MM.1S (cell line): Measurements from ENCODE around the gene ETNK1.

Source experiments
- DNase-seq: peaks from one replicate; pipeline ENCODE4 v3.0.0-alpha.2; 2015
- H2AFZ ChIP-seq: fragments of 300-600 bp; sonication (generic); 2 replicates; pipeline ENCODE4 v1.6.0; 2016; ENCODE audit warnings: antibody characterized with exemption, low read length
- H3F3A ChIP-seq: fragments of 300-600 bp; sonication (generic); 2 replicates; pipeline ENCODE4 v1.6.1; 2016; ENCODE audit warnings: mild to moderate bottlenecking, antibody characterized with exemption, low read length, moderate library complexity, mixed read lengths; ENCODE audit not compliant: insufficient read depth
- H3K27ac ChIP-seq: fragments of 300-600 bp; sonication (generic); 2 replicates; pipeline ENCODE4 v1.5.1; 2016; ENCODE audit warnings: mild to moderate bottlenecking, low read length
- H3K27me3 ChIP-seq: fragments of 300-600 bp; sonication (generic); replicated peaks from 2 replicates; pipeline ENCODE4 v1.6.0; 2016; ENCODE audit warnings: low read length; ENCODE audit not compliant: insufficient read depth
- H3K36me3 ChIP-seq: fragments of 300-600 bp; sonication (generic); replicated peaks from 2 replicates; pipeline ENCODE4 v1.6.1; 2016; ENCODE audit warnings: mild to moderate bottlenecking, low read length, mixed read lengths; ENCODE audit not compliant: insufficient read depth
- H3K4me1 ChIP-seq: fragments of 300-600 bp; sonication (generic); 2 replicates; pipeline ENCODE4 v1.6.1; 2016; ENCODE audit warnings: low read length, mixed read lengths
- H3K4me2 ChIP-seq: fragments of 300-600 bp; sonication (generic); 2 replicates; pipeline ENCODE4 v1.6.0; 2016; ENCODE audit warnings: low read depth, low read length
- H3K4me3 ChIP-seq: fragments of 300-600 bp; sonication (generic); 2 replicates; pipeline ENCODE4 v1.5.1; 2016; ENCODE audit warnings: low read length, mixed read lengths
- H3K79me2 ChIP-seq: fragments of 300-600 bp; sonication (generic); 2 replicates; pipeline ENCODE4 v1.6.1; 2016; ENCODE audit warnings: mixed run types, low read length, mixed read lengths
- H3K9ac ChIP-seq: fragments of 300-600 bp; sonication (generic); 2 replicates; pipeline ENCODE4 v1.6.1; 2016; ENCODE audit warnings: low read length, mixed read lengths
- H3K9me2 ChIP-seq: fragments of 300-600 bp; sonication (generic); replicated peaks from 2 replicates; pipeline ENCODE4 v1.6.1; 2016; ENCODE audit warnings: mild to moderate bottlenecking, low read length, mixed read lengths; ENCODE audit not compliant: insufficient read depth
- H3K9me3 ChIP-seq: fragments of 300-600 bp; sonication (generic); replicated peaks from 2 replicates; pipeline ENCODE4 v1.6.1; 2016; ENCODE audit warnings: mild to moderate bottlenecking, low read length, mixed read lengths; ENCODE audit not compliant: insufficient read depth
- H4K20me1 ChIP-seq: fragments of 300-600 bp; sonication (generic); 2 replicates; pipeline ENCODE4 v1.6.1; 2016; ENCODE audit warnings: mild to moderate bottlenecking, low read length, moderate library complexity, mixed read lengths; ENCODE audit not compliant: insufficient read depth
- CTCF ChIP-seq: fragments of 300-600 bp; sonication (generic); IDR thresholded peaks from 2 replicates; pipeline ENCODE4 v1.5.1; 2016; ENCODE audit warnings: antibody characterized with exemption, low read length, mixed read lengths
- EZH2 ChIP-seq: fragments of 300-600 bp; sonication (generic); optimal IDR thresholded peaks from 2 replicates; pipeline ENCODE3; 2017; ENCODE audit warnings: low read depth, mild to moderate bottlenecking, antibody characterized with exemption, low read length, mixed read lengths
- EZH2phosphoT487 ChIP-seq: fragments of 300-600 bp; sonication (generic); IDR thresholded peaks from 2 replicates; pipeline ENCODE4 v1.6.1; 2018; ENCODE audit warnings: antibody characterized with exemption, low read length

ETNK1 gene

GRCh38 chr12:22729957-22730443 is 105.0 kb downstream of the ETNK1 start:
- Histone ChIP-seq H3K27me3 (no peaks in the 10 kb centered on the region), H3K9me3 (no peaks in the 10 kb centered on the region), H3K9ac (no peak overlapping the region), H4K20me1 (no peaks in the 10 kb centered on the region), H3F3A (peaks cover 55% of the 10 kb centered on the region), H3K79me2 (no peaks in the 10 kb centered on the region), H3K4me1 (peaks cover 82% of the 10 kb centered on the region), H2AFZ (no peak overlapping the region), H3K4me3 (no peak overlapping the region), H3K9me2 (no peaks in the 10 kb centered on the region), H3K27ac (no peak overlapping the region), H3K36me3 (no peaks in the 10 kb centered on the region), H3K4me2 (peak overlapping the region; percentile 25; the same call in 1 of the 2 replicates)
- no peak for DNase-seq
- TF ChIP-seq EZH2phosphoT487: no peak
- no peak for TF ChIP-seq CTCF
- no peak for TF ChIP-seq EZH2

GRCh38 chr12:22731236-22731635 is 106.3 kb downstream of the ETNK1 start:
- Histone ChIP-seq H3K36me3 (no peaks in the 10 kb centered on the region), H3F3A (peaks cover 43% of the 10 kb centered on the region), H4K20me1 (no peaks in the 10 kb centered on the region), H3K27me3 (no peaks in the 10 kb centered on the region), H3K4me3 (no peak overlapping the region), H2AFZ (peak overlapping the region; percentile 24), H3K27ac (peak overlapping the region; percentile 50; the same call in 1 of the 2 replicates), H3K9ac (no peak overlapping the region), H3K4me2 (peak overlapping the region; percentile 30; the same call in 1 of the 2 replicates), H3K79me2 (no peaks in the 10 kb centered on the region), H3K9me2 (no peaks in the 10 kb centered on the region), H3K9me3 (no peaks in the 10 kb centered on the region), H3K4me1 (peaks cover 71% of the 10 kb centered on the region)
- no peak for TF ChIP-seq EZH2phosphoT487
- TF ChIP-seq EZH2: no peak
- TF ChIP-seq CTCF: no peak
- no peak for DNase-seq

- TF ChIP-seq CTCF (peak; percentile 39), EZH2phosphoT487 (no peak), EZH2 (no peak)
- Histone ChIP-seq H4K20me1 (no peaks in the 10 kb centered on the region), H3K9me3 (no peaks in the 10 kb centered on the region), H3K4me2 (peak overlapping the region; percentile 30; the same call in 1 of the 2 replicates), H3K4me3 (peak overlapping the region; percentile 19; the same call in 1 of the 2 replicates), H3K9ac (no peak overlapping the region), H3K4me1 (peaks cover 49% of the 10 kb centered on the region), H3F3A (peaks cover 33% of the 10 kb centered on the region), H3K27me3 (no peaks in the 10 kb centered on the region), H2AFZ (peak overlapping the region; percentile 17; the same call in 1 of the 2 replicates), H3K36me3 (no peaks in the 10 kb centered on the region), H3K27ac (peak overlapping the region; percentile 44; the same call in 1 of the 2 replicates), H3K9me2 (no peaks in the 10 kb centered on the region), H3K79me2 (no peaks in the 10 kb centered on the region)
- DNase-seq: peak; percentile 81
Measured at GRCh38 chr12:22733756-22734155, 108.8 kb downstream of the ETNK1 start.
